SU-DHL-6 (cell line): ENCODE results near the gene B4GALT6.

Experiments
- H2AFZ ChIP-seq: fragments of 200-600 bp; sonication (generic); 2 replicates; pipeline ENCODE4 v1.6.1; 2014; ENCODE audit warnings: low read depth, mild to moderate bottlenecking, moderate library complexity, mixed read lengths, antibody characterized with exemption, low read length; ENCODE audit not compliant: severe bottlenecking
- H3F3A ChIP-seq: fragments of 200-600 bp; shearing (Covaris generic); 2 replicates; pipeline ENCODE4 v1.6.0; 2016; ENCODE audit warnings: antibody characterized with exemption, mild to moderate bottlenecking; ENCODE audit not compliant: insufficient read depth
- H3K27ac ChIP-seq: fragments of 200-600 bp; sonication (generic); 2 replicates; pipeline ENCODE4 v1.5.1; 2016; ENCODE audit warnings: low read depth, mild to moderate bottlenecking, low read length, moderate library complexity, mixed read lengths
- H3K27me3 ChIP-seq: fragments of 200-600 bp; sonication (generic), shearing (Covaris generic); 2 replicates; pipeline ENCODE4 v1.6.0; 2014; ENCODE audit warnings: mild to moderate bottlenecking, low read length
- H3K36me3 ChIP-seq: fragments of 200-600 bp; sonication (generic); 2 replicates; pipeline ENCODE4 v1.6.1; 2014; ENCODE audit warnings: mild to moderate bottlenecking, low read length, mixed read lengths
- H3K4me2 ChIP-seq: fragments of 300-600, 200-600 bp; shearing (Covaris generic), sonication (generic); 2 replicates; pipeline ENCODE4 v1.6.0; 2014; ENCODE audit warnings: low read length, low read depth, mild to moderate bottlenecking; ENCODE audit not compliant: poor library complexity, severe bottlenecking
- H3K4me3 ChIP-seq: fragments of 200-600 bp; sonication (generic); 2 replicates; pipeline ENCODE4 v1.5.1; 2014; ENCODE audit warnings: antibody characterized with exemption, low read length, mild to moderate bottlenecking, mixed read lengths; ENCODE audit not compliant: insufficient read depth, poor library complexity, severe bottlenecking
- H3K79me2 ChIP-seq: fragments of 200-600 bp; sonication (generic); 2 replicates; pipeline ENCODE4 v1.6.1; 2014; ENCODE audit warnings: mild to moderate bottlenecking, low read length, moderate library complexity; ENCODE audit not compliant: insufficient read depth
- H3K9ac ChIP-seq: fragments of 200-600 bp; sonication (generic); 2 replicates; pipeline ENCODE4 v1.7.0; 2014; ENCODE audit warnings: mild to moderate bottlenecking, low read length
- H3K9me2 ChIP-seq: fragments of 200-600 bp; sonication (generic); replicated peaks from 2 replicates; pipeline ENCODE4 v1.6.1; 2014; ENCODE audit warnings: low read length; ENCODE audit not compliant: insufficient read depth
- H3K9me3 ChIP-seq: fragments of 200-600 bp; sonication (generic); 2 replicates; pipeline ENCODE4 v1.6.1; 2014; ENCODE audit warnings: low read length, mixed read lengths; ENCODE audit not compliant: insufficient read depth
- H4K20me1 ChIP-seq: fragments of 200-600 bp; sonication (generic); 2 replicates; pipeline ENCODE4 v1.6.1; 2014; ENCODE audit warnings: low read depth, mild to moderate bottlenecking, antibody characterized with exemption, low read length, moderate library complexity, mixed read lengths
- EZH2phosphoT487 ChIP-seq: fragments of 200-600 bp; sonication (generic), shearing (Covaris generic); conservative IDR thresholded peaks from 2 replicates; pipeline ENCODE4 v1.6.1; 2018; ENCODE audit warnings: mild to moderate bottlenecking, antibody characterized with exemption, low read length, moderate library complexity, mixed read lengths
- TF ChIP-seq, protein P1 (sequence below): fragments of 200-600 bp; sonication (generic); IDR thresholded peaks from one replicate; pipeline ENCODE4 v1.5.1; 2017; ENCODE audit warnings: antibody characterized with exemption, mild to moderate bottlenecking, low read length, moderate library complexity; ENCODE audit not compliant: insufficient read depth, poor library complexity, severe bottlenecking

B4GALT6 gene

DNA sequence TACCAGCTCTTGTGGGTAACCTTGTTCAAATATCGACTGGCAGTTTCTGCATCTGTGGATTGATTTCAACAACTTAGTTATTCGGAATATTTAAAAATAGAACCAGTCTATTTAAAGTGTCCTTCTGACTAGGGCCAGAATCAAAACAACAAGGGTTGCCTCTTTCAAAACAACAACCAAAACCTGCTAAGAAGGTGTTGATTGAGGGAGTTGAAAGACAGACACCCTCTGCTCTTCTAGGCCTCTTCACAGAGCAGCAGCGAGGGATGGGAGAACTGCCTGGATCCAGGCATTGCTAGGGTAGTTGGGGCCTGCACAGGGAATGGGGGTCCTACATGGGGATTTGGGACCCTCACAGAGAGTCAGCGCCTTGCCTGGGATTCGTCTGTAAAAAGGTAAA lies 72.9 kb downstream of the B4GALT6 start:
- no peak for TF ChIP-seq EZH2phosphoT487
- TF ChIP-seq, protein P1, sequence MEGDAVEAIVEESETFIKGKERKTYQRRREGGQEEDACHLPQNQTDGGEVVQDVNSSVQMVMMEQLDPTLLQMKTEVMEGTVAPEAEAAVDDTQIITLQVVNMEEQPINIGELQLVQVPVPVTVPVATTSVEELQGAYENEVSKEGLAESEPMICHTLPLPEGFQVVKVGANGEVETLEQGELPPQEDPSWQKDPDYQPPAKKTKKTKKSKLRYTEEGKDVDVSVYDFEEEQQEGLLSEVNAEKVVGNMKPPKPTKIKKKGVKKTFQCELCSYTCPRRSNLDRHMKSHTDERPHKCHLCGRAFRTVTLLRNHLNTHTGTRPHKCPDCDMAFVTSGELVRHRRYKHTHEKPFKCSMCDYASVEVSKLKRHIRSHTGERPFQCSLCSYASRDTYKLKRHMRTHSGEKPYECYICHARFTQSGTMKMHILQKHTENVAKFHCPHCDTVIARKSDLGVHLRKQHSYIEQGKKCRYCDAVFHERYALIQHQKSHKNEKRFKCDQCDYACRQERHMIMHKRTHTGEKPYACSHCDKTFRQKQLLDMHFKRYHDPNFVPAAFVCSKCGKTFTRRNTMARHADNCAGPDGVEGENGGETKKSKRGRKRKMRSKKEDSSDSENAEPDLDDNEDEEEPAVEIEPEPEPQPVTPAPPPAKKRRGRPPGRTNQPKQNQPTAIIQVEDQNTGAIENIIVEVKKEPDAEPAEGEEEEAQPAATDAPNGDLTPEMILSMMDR, result no peak

DNA sequence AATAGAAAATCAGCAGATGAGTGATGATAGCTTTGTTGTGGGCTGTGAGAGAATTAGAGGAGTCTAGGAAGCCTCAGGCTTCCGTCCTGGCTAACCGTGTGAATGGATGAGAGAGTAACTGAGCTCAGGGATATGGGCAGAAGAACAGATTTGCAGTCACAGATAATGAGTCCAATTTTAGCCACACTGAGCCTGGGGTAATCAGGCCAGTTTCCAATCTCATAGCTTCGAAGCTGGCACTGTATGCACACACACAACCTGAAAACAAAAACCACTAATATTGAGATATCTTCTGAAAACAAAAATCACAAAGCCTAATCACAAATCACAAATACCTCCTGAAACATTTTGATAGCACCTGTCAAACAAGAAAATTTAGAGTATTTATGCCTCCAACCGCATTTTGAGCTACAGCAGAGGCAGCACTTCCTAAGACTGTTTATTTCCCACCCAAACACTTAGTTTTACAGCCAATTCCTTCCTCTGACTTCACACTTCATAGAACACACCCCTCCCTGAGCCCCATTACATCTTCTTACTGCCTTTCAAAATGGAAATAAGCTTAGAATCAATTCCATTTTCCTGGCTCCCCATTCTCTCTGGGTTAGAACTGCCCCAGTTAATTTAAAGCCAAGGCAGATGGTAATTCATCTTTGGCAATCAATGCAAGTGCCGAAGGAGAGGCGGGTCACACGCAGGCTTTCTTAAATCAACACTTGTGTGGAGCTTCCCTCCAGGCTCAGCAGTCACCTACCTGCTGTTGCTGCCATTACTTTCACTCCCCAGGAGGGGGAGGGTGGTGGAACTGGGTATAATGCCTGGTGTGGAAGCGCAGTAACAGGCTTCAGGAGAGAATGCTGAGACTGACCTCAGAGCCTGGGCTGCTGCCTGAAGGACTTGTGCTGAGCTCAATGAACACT lies 73.8 kb downstream of the B4GALT6 start:
- Histone ChIP-seq H3K4me2 (no peak overlapping the region), H3F3A (no peaks in the 10 kb centered on the region), H3K4me3 (no peak overlapping the region), H2AFZ (no peak overlapping the region), H3K79me2 (no peaks in the 10 kb centered on the region), H3K9me3 (no peaks in the 10 kb centered on the region), H3K27ac (no peak overlapping the region), H3K9me2 (no peaks in the 10 kb centered on the region), H3K36me3 (no peaks in the 10 kb centered on the region), H3K27me3 (no peaks in the 10 kb centered on the region), H4K20me1 (no peaks in the 10 kb centered on the region), H3K9ac (no peak overlapping the region)
- no peak for TF ChIP-seq EZH2phosphoT487
- TF ChIP-seq, protein P1, result no peak

More for the DNA sequence above, 72.9 kb downstream of the B4GALT6 start:
- H3K27ac ChIP-seq, result no peak overlapping the region
- no peaks in the 10 kb centered on the region for H3K36me3 ChIP-seq
- H3K27me3 ChIP-seq, result no peaks in the 10 kb centered on the region
- H3K4me2 ChIP-seq, result no peak overlapping the region
- H3F3A ChIP-seq, result no peaks in the 10 kb centered on the region
- H2AFZ ChIP-seq, result no peak overlapping the region
- no peaks in the 10 kb centered on the region for H3K79me2 ChIP-seq
- H3K4me3 ChIP-seq, result no peak overlapping the region
- H3K9me3 ChIP-seq, result no peaks in the 10 kb centered on the region
- no peaks in the 10 kb centered on the region for H3K9me2 ChIP-seq
- no peaks in the 10 kb centered on the region for H4K20me1 ChIP-seq
- no peak overlapping the region for H3K9ac ChIP-seq

DNA sequence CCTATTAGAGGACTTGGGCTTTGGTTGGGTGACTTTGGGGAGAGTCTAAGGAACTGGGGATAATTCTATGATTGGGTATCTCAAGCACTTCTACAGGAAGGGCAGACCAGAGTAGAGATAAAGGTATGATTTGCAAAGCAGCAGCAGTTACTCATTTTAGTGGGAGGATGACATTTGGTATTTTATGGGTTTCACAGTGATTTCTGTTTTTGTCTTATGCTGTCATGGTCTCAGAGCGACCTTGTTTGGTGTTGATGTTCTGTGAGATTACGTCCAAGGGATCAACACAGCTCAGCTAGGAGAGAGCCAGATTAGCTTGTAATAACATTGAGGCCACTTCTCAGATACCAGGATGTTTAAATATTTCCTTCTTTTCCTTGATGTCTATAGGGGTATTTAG lies 74.5 kb downstream of the B4GALT6 start:
- no peaks in the 10 kb centered on the region for H3F3A ChIP-seq
- H3K27ac ChIP-seq, result no peak overlapping the region
- H3K79me2 ChIP-seq, result no peaks in the 10 kb centered on the region
- no peak overlapping the region for H3K4me2 ChIP-seq
- H3K27me3 ChIP-seq, result no peaks in the 10 kb centered on the region
- TF ChIP-seq EZH2phosphoT487, result no peak
- H3K9me2 ChIP-seq, result no peaks in the 10 kb centered on the region
- no peak overlapping the region for H2AFZ ChIP-seq
- H3K9ac ChIP-seq, result no peak overlapping the region
- no peak overlapping the region for H3K4me3 ChIP-seq
- H3K36me3 ChIP-seq, result no peaks in the 10 kb centered on the region
- H3K9me3 ChIP-seq, result no peaks in the 10 kb centered on the region
- no peaks in the 10 kb centered on the region for H4K20me1 ChIP-seq

DNA sequence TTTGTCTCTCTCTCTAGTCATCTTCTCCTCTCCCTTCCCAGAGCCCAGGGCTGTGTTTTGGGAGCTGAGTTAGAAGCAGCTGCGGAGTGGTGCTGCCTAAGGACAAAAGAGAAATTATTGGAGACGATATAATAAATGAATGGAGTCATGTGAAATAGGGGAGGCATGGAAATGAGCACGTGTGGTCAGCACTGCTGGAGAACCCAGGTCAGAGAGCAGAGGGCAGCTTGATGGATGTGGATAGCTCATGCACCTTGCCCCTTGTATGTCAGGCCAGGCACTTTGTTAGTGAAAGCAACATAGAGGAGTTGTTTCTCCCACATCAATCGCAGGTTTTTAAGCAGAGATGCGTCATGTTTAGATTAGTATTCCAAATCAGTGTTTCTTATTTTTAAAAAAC lies 77.0 kb downstream of the B4GALT6 start:
- Histone ChIP-seq H4K20me1 (no peaks in the 10 kb centered on the region), H3K4me2 (no peak overlapping the region), H3F3A (no peaks in the 10 kb centered on the region), H3K9ac (no peak overlapping the region), H3K27me3 (no peaks in the 10 kb centered on the region), H3K27ac (no peak overlapping the region), H3K4me3 (no peak overlapping the region), H2AFZ (no peak overlapping the region), H3K9me2 (no peaks in the 10 kb centered on the region), H3K9me3 (no peaks in the 10 kb centered on the region), H3K79me2 (no peaks in the 10 kb centered on the region), H3K36me3 (no peaks in the 10 kb centered on the region)
- TF ChIP-seq EZH2phosphoT487, result no peak
- TF ChIP-seq, protein P1, result no peak
